Measurements from ENCODE around the gene TSC2. TPM values are rescaled to one million over a fixed set of nuclear protein-coding genes. Genes with fewer than 3 reads are reported as not detected.

Gene TSC2
- total RNA-seq, 6 experiments from 2014 or later: 25.7 to 124 (median 59.4) TPM

DNA sequence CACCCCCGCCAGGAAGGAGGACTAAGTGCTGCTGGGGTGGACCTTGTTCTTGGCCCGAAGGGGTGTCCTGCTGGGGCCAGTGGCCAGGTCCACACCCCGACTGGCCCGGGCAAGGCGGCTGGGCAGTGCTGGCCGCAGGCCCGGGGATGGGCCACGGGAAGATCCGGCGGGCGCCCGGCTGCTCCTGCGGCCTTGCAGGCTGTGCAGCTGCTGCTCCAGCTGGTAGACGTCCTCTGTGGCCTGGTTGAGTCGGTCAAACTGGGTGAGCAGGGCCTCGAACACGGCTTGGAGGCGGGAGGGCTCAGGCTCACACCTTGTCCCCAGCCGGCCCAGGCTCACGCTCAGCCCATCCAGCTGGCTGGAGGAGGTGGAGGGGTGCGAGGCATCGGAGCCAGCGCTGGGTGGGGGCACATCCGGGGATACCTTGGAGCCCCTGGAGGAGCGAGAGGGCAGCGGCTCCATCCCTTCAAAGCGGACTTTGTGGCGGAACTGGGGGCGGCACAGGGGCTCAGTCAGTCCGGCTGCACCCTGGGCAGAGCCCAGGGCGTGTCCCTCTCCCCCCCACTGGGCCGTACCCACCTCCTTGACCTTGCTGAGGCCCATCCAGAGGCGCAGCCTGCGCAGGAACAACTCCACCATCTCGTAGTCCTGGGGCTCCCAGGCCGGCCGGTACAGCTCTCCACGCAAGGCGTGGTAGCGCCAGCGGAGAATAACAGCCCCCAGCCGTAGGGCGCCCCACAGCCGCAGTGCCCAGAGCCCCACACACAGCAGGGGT, 42.1 kb downstream of the TSC2 start:
- Histone ChIP-seq H3K4me3 (peak overlapping the region in 2 of 3 donors; percentile 40 to 47), H3K27ac (peak overlapping the region in 2 of 3 donors; percentile 26 to 40), H3K4me1 (peaks cover 0 to 59% (median 25%) of the 10 kb centered on the region in 4 donors), H3K27me3 (no peaks in the 10 kb centered on the region), H3K9me3 (no peaks in the 10 kb centered on the region), H3K36me3 (peaks cover 0 to 41% (median 6%) of the 10 kb centered on the region in 4 donors)
- peak; percentile 48 to 89 (median 85) for DNase-seq
- no peak for TF ChIP-seq POLR2A (IDR thresholded peaks at IDR 0.05)
- TF ChIP-seq, protein P1, sequence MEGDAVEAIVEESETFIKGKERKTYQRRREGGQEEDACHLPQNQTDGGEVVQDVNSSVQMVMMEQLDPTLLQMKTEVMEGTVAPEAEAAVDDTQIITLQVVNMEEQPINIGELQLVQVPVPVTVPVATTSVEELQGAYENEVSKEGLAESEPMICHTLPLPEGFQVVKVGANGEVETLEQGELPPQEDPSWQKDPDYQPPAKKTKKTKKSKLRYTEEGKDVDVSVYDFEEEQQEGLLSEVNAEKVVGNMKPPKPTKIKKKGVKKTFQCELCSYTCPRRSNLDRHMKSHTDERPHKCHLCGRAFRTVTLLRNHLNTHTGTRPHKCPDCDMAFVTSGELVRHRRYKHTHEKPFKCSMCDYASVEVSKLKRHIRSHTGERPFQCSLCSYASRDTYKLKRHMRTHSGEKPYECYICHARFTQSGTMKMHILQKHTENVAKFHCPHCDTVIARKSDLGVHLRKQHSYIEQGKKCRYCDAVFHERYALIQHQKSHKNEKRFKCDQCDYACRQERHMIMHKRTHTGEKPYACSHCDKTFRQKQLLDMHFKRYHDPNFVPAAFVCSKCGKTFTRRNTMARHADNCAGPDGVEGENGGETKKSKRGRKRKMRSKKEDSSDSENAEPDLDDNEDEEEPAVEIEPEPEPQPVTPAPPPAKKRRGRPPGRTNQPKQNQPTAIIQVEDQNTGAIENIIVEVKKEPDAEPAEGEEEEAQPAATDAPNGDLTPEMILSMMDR (IDR thresholded peaks at IDR 0.05): no peak
- intact Hi-C loops (cut with DNase I): no loop called here
- 100% methylated on average over 1 of the region's 44 CpGs for WGBS (ENCODE audit: insufficient coverage, low coverage, low lambda C conversion rate, missing lambda C conversion rate)
- peak; percentile 11 to 44 (median 40) for ATAC-seq

GRCh38 chr16:2090481-2090776, 42.6 kb downstream of the TSC2 start:
- Histone ChIP-seq H3K4me3 (peak overlapping the region in 2 of 3 donors; percentile 40 to 47), H3K4me1 (peaks cover 0 to 59% (median 24%) of the 10 kb centered on the region in 4 donors), H3K9me3 (no peaks in the 10 kb centered on the region), H3K27ac (peak overlapping the region in 2 of 3 donors; percentile 6 to 33), H3K27me3 (no peaks in the 10 kb centered on the region), H3K36me3 (peaks cover 0 to 41% (median 6%) of the 10 kb centered on the region in 4 donors)
- ATAC-seq: peak; percentile 0 to 36 (median 16)
- intact Hi-C loops (cut with DNase I): no loop called here
- DNase-seq: peak in 2 of 3 donors; percentile 71 to 76
- no CpG with 5 or more reads among the region's 14 CpGs for WGBS (ENCODE audit: insufficient coverage, low coverage, low lambda C conversion rate, missing lambda C conversion rate)
- TF ChIP-seq POLR2A (IDR thresholded peaks at IDR 0.05): no peak
- TF ChIP-seq, protein P1 (IDR thresholded peaks at IDR 0.05): no peak

DNA sequence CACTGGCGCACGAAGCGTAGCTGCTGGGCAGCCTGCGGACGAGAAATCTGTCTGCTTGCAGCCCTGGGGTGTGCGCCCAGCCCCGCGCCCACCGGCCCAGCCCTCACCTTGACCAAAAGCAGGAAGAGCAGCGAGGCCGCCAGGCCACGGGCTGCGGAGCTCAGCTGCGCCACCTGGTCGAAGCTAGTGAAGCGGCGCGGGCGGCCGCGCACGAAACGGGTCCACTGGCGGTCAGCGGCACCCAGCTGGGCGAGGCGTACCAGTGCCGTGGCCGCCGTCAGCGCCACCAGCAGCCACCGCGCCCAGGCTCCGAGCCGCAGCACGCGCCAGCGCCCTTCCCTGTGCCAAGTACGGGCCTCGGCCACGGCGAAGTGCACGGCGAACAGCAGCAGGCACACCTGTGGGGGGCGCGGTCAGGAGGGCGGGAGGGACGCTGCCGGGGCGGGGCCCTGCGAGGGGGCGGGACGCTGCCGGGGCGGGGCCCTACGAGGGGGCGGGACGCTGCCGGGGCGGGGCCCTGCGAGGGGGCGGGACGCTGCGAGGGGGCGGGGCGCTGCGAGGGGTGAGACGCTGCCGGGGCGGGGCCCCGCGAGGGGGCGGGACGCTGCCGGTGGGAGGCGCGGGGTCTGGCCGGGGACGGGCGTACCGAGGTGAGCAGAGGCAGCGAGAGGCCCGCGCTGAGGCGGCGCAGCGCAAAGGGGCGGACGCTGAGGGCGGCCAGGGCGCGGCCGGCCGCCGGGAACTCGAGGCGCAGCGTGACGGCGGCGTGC, 43.2 kb downstream of the TSC2 start:
- Histone ChIP-seq H3K36me3 (peaks cover 0 to 43% (median 7%) of the 10 kb centered on the region in 4 donors), H3K4me1 (peaks cover 0 to 55% (median 21%) of the 10 kb centered on the region in 4 donors), H3K27ac (peak overlapping the region in 2 of 3 donors; percentile 6 to 33), H3K4me3 (peak overlapping the region in 2 of 3 donors; percentile 40 to 47), H3K27me3 (no peaks in the 10 kb centered on the region), H3K9me3 (no peaks in the 10 kb centered on the region)
- 82% methylated on average over 20 of the region's 101 CpGs for WGBS (ENCODE audit: insufficient coverage, low coverage, low lambda C conversion rate, missing lambda C conversion rate)
- ATAC-seq (peak; percentile 57 to 75 (median 72)), DNase-seq (peak; percentile 85 to 90 (median 86))
- intact Hi-C loops (cut with DNase I): no loop called here
- TF ChIP-seq, protein P1 (IDR thresholded peaks at IDR 0.05): peak; percentile 12 to 46 (median 26)
- TF ChIP-seq POLR2A (IDR thresholded peaks at IDR 0.05): no peak

GRCh38 chr16:2091547-2092255, 43.9 kb downstream of the TSC2 start:
- DNase-seq (no peak), ATAC-seq (no peak)
- Histone ChIP-seq H3K27me3 (no peaks in the 10 kb centered on the region), H3K4me3 (no peak overlapping the region), H3K9me3 (no peaks in the 10 kb centered on the region), H3K4me1 (peaks cover 0 to 49% (median 19%) of the 10 kb centered on the region in 4 donors), H3K36me3 (peaks cover 0 to 39% (median 6%) of the 10 kb centered on the region in 4 donors), H3K27ac (no peak overlapping the region)
- TF ChIP-seq POLR2A (IDR thresholded peaks at IDR 0.05): no peak
- TF ChIP-seq, protein P1 (IDR thresholded peaks at IDR 0.05): no peak
- 94% methylated on average over 17 of the region's 49 CpGs for WGBS (ENCODE audit: insufficient coverage, low coverage, low lambda C conversion rate, missing lambda C conversion rate)
- intact Hi-C loops (cut with DNase I): no loop called here

All from right lobe of liver (tissue), 6 donors.